Activated T-helper 1 cell treated with Interleukin-2 at 50 U/mL for 16 hours (primary cell): ENCODE results near the gene CASKIN1.
"Not testable (repeated sequence)": the region's sequence is repeated elsewhere in the genome, so short reads cannot be mapped to it uniquely, and the experiment has no call there.

Source experiments
- DNase-seq: peaks from one replicate; pipeline ENCODE4 v3.0.0-alpha.2; 2020; ENCODE audit warnings: low read depth

Gene CASKIN1, protein sequence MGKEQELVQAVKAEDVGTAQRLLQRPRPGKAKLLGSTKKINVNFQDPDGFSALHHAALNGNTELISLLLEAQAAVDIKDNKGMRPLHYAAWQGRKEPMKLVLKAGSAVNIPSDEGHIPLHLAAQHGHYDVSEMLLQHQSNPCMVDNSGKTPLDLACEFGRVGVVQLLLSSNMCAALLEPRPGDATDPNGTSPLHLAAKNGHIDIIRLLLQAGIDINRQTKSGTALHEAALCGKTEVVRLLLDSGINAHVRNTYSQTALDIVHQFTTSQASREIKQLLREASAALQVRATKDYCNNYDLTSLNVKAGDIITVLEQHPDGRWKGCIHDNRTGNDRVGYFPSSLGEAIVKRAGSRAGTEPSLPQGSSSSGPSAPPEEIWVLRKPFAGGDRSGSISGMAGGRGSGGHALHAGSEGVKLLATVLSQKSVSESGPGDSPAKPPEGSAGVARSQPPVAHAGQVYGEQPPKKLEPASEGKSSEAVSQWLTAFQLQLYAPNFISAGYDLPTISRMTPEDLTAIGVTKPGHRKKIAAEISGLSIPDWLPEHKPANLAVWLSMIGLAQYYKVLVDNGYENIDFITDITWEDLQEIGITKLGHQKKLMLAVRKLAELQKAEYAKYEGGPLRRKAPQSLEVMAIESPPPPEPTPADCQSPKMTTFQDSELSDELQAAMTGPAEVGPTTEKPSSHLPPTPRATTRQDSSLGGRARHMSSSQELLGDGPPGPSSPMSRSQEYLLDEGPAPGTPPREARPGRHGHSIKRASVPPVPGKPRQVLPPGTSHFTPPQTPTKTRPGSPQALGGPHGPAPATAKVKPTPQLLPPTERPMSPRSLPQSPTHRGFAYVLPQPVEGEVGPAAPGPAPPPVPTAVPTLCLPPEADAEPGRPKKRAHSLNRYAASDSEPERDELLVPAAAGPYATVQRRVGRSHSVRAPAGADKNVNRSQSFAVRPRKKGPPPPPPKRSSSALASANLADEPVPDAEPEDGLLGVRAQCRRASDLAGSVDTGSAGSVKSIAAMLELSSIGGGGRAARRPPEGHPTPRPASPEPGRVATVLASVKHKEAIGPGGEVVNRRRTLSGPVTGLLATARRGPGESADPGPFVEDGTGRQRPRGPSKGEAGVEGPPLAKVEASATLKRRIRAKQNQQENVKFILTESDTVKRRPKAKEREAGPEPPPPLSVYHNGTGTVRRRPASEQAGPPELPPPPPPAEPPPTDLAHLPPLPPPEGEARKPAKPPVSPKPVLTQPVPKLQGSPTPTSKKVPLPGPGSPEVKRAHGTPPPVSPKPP (N-terminal part only)

DNA sequence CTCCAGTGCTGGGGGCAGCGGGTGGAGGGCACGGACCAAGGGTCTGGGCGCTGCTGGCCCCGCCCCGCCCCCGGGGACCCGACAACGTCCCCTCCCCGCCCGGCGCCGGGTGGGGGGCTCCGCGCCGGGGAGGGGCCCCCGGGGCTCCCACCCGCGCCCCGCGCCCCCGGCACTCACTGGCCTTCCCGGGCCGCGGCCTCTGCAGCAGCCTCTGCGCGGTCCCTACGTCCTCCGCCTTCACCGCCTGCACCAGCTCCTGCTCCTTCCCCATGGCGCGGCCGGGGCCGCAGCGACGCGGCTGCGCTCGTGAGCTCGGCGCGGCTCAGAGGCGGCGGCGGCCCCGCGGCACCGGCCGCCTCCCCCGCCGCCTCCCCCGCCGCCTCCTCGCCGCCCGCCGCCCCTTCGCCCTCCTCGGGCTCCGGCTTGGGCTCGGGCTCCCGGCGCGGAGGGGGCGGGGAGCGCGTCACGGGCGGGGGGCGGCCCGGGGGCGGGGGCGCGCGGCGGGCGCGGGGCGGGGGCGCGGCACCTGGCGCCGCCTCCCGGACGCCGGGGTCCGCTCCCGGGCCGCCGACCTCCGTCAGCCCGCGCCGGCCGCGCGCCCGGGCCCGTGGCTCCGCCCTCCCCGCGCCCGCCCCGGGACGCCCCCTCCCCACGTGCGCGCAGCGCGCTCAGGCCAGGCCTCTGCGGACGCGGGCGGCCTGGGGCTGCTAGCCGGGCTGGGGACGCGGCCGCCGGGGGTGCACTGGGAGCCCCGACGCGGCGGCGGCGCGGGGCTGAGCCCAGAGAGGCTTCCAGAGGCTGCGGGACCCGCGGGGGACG is at the start of gene CASKIN1:
CASKIN1 (minus strand) TSS at position 444 of the 819 bp plus-strand sequence; CDS start at position 271, 173 bp downstream.
- DNase-seq, result no peak

GRCh38 chr16:2244926-2245795 is 48.8 kb upstream of the CASKIN1 start:
- no peak for DNase-seq

DNA sequence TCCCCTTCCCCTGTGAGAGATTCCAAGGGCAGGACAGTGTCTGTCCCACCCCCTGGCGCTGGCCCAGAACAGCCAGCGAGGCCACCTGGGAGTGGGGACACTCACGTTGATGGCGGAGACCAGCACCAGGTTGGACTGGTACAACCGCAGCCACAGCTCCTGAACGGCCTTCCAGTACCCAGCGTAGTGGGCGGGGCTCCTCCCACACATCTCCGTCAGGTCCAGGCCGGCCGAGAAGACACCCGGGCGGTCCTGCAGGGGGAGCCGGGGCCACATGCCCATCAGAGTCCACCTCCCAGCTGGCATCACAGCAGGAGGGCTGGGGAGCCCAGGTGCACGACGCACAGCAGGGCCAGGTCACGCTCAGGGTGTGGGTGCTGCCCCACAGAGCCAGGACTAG is 47.9 kb upstream of the CASKIN1 start:
- DNase-seq, result no peak

DNA sequence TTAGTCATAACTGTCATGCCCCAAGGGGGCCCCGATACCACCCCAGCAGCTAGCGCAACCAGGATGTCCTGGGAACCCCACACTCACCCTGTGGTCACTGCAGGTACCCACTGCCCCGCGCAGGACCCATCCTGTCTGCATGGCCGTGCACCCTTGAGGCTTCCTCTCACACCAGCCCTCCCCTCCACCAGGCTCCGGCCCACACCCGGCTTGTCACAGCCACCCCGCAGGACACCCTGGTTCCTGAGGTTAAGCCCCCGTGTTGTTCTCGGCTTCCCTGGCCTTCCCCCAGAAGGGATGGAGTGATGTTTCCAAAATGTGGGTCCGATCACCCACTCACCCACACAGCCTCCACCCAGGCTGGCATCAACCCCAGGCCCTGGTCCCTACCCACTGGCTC is 47.4 kb upstream of the CASKIN1 start:
- no peak for DNase-seq

DNA sequence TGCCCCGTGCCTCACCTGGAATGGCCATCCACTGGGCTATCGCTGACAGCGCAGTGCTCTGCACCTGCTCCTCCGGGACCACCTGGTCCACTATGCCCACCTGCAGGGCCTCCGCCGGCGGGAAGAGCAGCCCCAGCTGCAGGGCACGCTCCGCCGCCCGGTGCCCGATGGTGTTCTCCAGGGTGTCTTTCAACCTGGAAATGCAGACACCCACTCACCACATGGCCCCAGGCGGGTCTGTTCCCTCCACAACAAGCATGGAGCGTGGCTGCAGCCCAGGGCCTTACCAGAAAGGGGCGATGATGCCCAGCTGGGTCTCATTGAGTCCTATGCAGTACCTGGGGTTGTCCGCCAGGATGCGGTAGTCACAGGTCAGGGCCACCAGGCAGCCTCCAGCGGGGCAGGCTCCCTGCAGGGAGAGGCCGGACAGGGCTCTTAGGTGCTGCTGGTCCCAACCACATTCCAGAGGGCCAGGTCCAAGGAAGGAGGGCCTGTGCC is 46.7 kb upstream of the CASKIN1 start:
- DNase-seq, result no peak

- DNase-seq, result no peak
These were observed 46.2 kb upstream of the CASKIN1 start for GRCh38 chr16:2242598-2242997.

- not testable (repeated sequence) for DNase-seq
These were observed 43.9 kb upstream of the CASKIN1 start for GRCh38 chr16:2240331-2240730.

DNA sequence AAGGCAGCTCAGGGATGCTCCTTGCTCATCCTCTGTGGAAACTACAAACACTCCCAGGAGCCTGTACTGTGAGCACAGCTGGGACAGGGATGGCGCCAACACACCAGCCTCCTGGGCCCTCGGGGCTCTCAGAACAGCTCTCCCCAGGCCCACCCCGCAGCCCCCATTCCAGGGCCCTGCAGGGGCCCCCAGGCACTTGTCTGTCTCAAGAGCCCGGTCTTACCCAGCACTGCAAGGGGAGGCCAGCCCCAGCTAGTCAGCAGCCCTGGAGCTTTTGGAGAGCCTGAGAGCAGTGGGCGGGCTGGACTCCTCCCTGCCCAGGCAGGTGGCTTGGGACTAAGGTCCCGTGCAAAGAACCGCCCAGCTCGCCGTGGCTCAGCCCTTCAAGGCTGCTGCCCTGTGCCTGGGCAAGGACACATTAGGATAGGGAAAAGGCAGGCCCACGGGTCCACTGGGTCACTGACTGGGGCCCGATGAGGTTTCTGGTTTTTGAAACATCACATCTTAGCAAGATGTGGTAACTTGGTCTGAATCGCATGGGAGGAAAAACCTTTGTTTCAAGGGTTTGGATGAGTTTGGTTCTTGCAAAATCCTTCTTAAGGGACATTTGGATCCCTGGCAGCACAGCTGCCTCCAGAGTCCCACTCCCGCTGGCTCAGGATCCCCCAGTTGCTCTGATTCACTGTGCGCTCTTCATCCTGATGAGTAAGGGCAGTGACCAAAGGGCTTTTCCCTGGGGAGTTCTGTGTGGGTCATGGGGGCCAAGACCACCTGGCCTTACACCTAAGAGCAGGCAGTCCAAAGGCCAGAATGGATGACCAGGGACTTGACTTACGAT is 42.7 kb upstream of the CASKIN1 start:
- DNase-seq, result no peak

GRCh38 chr16:2238150-2238837 is 41.9 kb upstream of the CASKIN1 start:
- no peak for DNase-seq

GRCh38 chr16:2237493-2238149 is 41.2 kb upstream of the CASKIN1 start:
- no peak for DNase-seq

GRCh38 chr16:2237102-2237482 is 40.7 kb upstream of the CASKIN1 start:
- DNase-seq, result no peak

DNA sequence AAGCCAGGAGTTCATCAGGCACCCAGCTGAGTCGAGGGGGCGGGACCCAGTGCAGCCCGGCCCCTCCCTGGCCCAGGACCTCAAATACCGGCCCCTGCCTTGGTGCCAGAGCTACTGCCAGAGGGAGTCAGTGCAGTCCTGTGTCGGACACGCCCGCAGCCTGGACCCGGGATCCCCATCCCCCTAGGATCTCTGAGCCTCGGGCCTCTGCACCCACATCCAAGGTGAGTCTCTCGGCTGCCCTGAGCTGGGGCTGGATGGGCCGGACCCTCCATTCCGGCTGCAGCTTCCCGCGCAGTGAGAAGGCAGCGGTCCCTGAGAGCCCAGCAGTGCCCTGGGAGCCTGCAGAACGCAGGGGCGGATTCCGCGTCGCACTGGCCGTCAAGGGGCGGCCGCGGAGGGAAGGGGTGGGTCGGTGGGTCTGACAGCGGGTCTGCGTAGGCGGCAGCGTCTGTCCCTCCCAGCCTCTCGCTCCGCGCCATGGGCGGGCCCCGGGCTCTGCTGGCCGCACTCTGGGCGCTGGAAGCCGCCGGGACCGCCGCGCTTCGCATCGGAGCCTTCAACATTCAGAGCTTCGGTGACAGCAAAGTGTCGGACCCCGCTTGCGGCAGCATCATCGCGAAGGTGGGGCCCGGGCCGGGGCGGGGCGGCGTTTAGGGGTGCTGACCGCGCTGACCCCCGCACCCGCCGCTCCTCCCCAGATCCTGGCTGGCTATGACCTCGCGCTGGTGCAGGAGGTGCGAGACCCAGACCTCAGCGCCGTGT is 40.1 kb upstream of the CASKIN1 start, which contains the start of gene DNASE1L2:
DNASE1L2 (plus strand) TSS at position 108 of the 765 bp plus-strand sequence; CDS start at position 481, 373 bp downstream.
- DNase-seq, result no peak

DNA sequence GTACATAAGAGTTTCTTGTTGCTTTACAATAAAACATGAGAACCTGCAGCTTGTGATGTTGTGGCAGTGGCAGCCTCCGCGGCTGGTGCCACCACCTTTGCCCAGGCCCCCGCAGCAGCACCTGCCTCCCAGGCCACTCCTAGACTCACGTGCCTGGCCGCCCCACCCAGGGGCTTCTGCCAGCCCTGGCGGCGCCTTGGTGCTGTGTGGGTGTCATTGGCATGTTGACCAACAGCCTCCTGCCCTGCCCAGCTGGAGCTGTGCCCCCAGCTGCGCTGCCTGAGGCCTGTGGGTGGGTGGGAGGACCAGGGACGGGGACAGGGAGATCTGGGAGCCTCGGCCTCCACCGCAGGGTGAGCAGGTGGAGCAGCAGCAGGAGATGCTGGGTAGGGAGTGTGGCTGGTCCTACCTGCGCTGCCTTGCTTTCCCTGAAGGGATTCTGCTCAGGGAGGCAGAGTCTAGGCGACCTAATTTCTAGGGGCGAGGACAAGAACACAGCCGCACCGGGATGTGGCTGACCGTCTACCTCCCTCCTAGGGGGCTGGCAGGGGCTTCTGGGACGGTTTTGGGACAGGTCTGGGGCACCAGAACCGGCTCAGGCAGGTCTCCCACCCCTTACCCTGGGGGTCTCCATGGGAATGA is 39.4 kb upstream of the CASKIN1 start:
- DNase-seq, result no peak

DNA sequence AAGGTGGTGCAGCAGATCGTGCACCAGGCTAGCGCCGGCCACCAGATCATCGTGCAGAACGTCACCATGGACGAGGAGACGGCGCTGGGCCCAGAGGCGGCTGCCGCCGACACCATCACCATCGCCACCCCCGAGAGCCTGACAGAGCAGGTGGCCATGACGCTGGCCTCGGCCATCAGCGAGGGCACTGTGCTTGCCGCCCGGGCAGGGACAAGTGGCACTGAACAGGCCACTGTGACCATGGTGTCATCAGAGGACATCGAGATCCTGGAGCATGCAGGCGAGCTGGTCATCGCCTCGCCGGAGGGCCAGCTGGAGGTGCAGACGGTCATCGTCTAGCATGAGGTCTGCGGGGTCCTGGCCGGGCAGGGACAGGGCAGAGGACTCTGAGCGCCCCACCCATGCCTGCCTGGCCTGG is 38.8 kb upstream of the CASKIN1 start:
- no peak for DNase-seq

GRCh38 chr16:2234813-2235170 is 38.4 kb upstream of the CASKIN1 start:
- DNase-seq, result no peak
